IMR-90 (cell line): ENCODE data around the gene NCOA3. TPM values are rescaled to one million over a fixed set of nuclear protein-coding genes. Genes with fewer than 3 reads are reported as not detected.

Experiments
- ATAC-seq: fragments of 200-7000 bp; cut with Tn5 transposase; 2 replicates; pipeline ENCODE4 v1.9.1; 2020; ENCODE audit warnings: low read depth, mild to moderate bottlenecking, moderate library complexity
- BruUV-seq: library from RNA; stranded (reverse); fragments of 400-500 nt; replicated peaks from 2 replicates; lab custom pipeline; 2021; lab: Mats Ljungman, UMichigan
- CTCF ChIA-PET: fragments of 300-600 bp; formaldehyde crosslinking; extraction: SDS; loops from one replicate; lab custom pipeline; 2021; ENCODE audit warnings: antibody characterized with exemption; lab: Yijun Ruan, JAX
- POLR2A ChIA-PET: fragments of 300-600 bp; sonication (Branson Sonifier 250); formaldehyde crosslinking; loops from one replicate; lab custom pipeline; 2022; ENCODE audit warnings: antibody characterized with exemption; ENCODE audit not compliant: unreplicated experiment; lab: Charles Lee
- DNase-seq: peaks from one replicate; pipeline ENCODE4 v3.0.0; 2013
- H2AFZ ChIP-seq: replicated peaks from 2 replicates; pipeline ENCODE3; 2013; ENCODE audit warnings: low read length, mild to moderate bottlenecking; ENCODE audit not compliant: poor library complexity
- H2AK5ac ChIP-seq: 2 replicates; pipeline ENCODE4 v1.6.1; 2013; ENCODE audit warnings: low read depth, low read length, inconsistent platforms
- H2AK9ac ChIP-seq: replicated peaks from 2 replicates; pipeline ENCODE3; 2013; ENCODE audit warnings: mild to moderate bottlenecking, low read depth, low read length, moderate library complexity; ENCODE audit not compliant: poor library complexity
- H2BK120ac ChIP-seq: 2 replicates; pipeline ENCODE4 v1.6.1; 2013; ENCODE audit warnings: low read depth, low read length, inconsistent platforms
- H2BK15ac ChIP-seq: 3 replicates; pipeline ENCODE4 v1.6.1; 2013; ENCODE audit warnings: low read depth, low read length, inconsistent platforms
- H2BK20ac ChIP-seq: 2 replicates; pipeline ENCODE4 v1.6.1; 2013; ENCODE audit warnings: low read depth, mild to moderate bottlenecking, inconsistent platforms, low read length, moderate library complexity
- H2BK5ac ChIP-seq: 2 replicates; pipeline ENCODE4 v1.6.1; 2013; ENCODE audit warnings: mild to moderate bottlenecking, low read depth, low read length, inconsistent platforms; ENCODE audit not compliant: poor library complexity, severe bottlenecking
- H3K14ac ChIP-seq: replicated peaks from 2 replicates; pipeline ENCODE4 v1.6.1; 2013; ENCODE audit warnings: low read depth, low read length, inconsistent platforms
- H3K18ac ChIP-seq: 2 replicates; pipeline ENCODE4 v1.6.1; 2013; ENCODE audit warnings: low read depth, low read length, control low read depth
- H3K23ac ChIP-seq: 2 replicates; pipeline ENCODE4 v1.6.1; 2013; ENCODE audit warnings: low read depth, low read length, inconsistent platforms
- H3K27ac ChIP-seq: 2 replicates; pipeline ENCODE4 v1.5.1; 2013; ENCODE audit warnings: mild to moderate bottlenecking, control low read depth, low read length; ENCODE audit not compliant: insufficient read depth
- H3K27me3 ChIP-seq: 2 replicates; pipeline ENCODE4 v1.6.1; 2013; ENCODE audit warnings: low read length; ENCODE audit not compliant: control insufficient read depth, insufficient read depth
- H3K36me3 ChIP-seq: 2 replicates; pipeline ENCODE4 v1.6.1; 2013; ENCODE audit warnings: low read length, mixed read lengths; ENCODE audit not compliant: control insufficient read depth, insufficient read depth
- H3K4ac ChIP-seq: 2 replicates; pipeline ENCODE4 v1.6.1; 2013; ENCODE audit warnings: low read depth, low read length, inconsistent platforms
- H3K4me1 ChIP-seq: 2 replicates; pipeline ENCODE4 v1.6.1; 2013; ENCODE audit warnings: low read length, mixed read lengths; ENCODE audit not compliant: control insufficient read depth, insufficient read depth
- H3K4me2 ChIP-seq: 2 replicates; pipeline ENCODE4 v1.6.1; 2013; ENCODE audit warnings: low read depth, mild to moderate bottlenecking, control low read depth, low read length, moderate library complexity
- H3K4me3 ChIP-seq: 2 replicates; pipeline ENCODE4 v1.5.1; 2013; ENCODE audit warnings: low read depth, mild to moderate bottlenecking, control low read depth, low read length, moderate library complexity; ENCODE audit not compliant: insufficient read depth
- H3K56ac ChIP-seq: 2 replicates; pipeline ENCODE4 v1.6.1; 2013; ENCODE audit warnings: low read length, inconsistent platforms; ENCODE audit not compliant: insufficient read depth; ENCODE audit errors: extremely low read depth
- H3K79me1 ChIP-seq, 2 experiments: 2 replicates each; pipeline ENCODE4 v1.6.1; 2013; ENCODE audit warnings: low read length in 2 of 2, inconsistent platforms in 1 of 2, low read depth in 1 of 2
- H3K9ac ChIP-seq: 2 replicates; pipeline ENCODE4 v1.6.1; 2013; ENCODE audit warnings: low read depth, low read length, control low read depth
- H3K9me1 ChIP-seq: 2 replicates; pipeline ENCODE4 v1.6.1; 2013; ENCODE audit warnings: low read length, inconsistent platforms; ENCODE audit not compliant: insufficient read depth
- H3K9me3 ChIP-seq: 2 replicates; pipeline ENCODE4 v1.6.1; 2013; ENCODE audit warnings: low read length; ENCODE audit not compliant: control insufficient read depth, insufficient read depth
- H4K20me1 ChIP-seq: 2 replicates; pipeline ENCODE4 v1.6.1; 2013; ENCODE audit warnings: low read length, inconsistent platforms; ENCODE audit not compliant: insufficient read depth
- H4K5ac ChIP-seq: 2 replicates; pipeline ENCODE4 v1.6.1; 2013; ENCODE audit warnings: mild to moderate bottlenecking, low read depth, low read length, control low read depth
- H4K8ac ChIP-seq, 2 experiments: 2 replicates each; pipeline ENCODE4 v1.6.1; 2013; ENCODE audit warnings: low read depth in 2 of 2, low read length in 2 of 2, control low read depth in 1 of 2, inconsistent platforms in 1 of 2
- H4K91ac ChIP-seq: 2 replicates; pipeline ENCODE4 v1.6.1; 2013; ENCODE audit warnings: low read depth, low read length, inconsistent platforms; ENCODE audit not compliant: insufficient read depth
- BHLHE40 ChIP-seq: fragments of 150-350 bp; IDR thresholded peaks from 2 replicates; pipeline ENCODE4 v1.6.1; 2016; ENCODE audit warnings: mild to moderate bottlenecking, low read depth, low read length
- CEBPB ChIP-seq: IDR thresholded peaks from 2 replicates; pipeline ENCODE4 v1.6.1; 2012; ENCODE audit warnings: low read depth, low read length, improper control_type of control experiment
- NFE2L2 ChIP-seq: fragments of 150-350 bp; IDR thresholded peaks from 2 replicates; pipeline ENCODE4 v1.6.1; 2016; ENCODE audit warnings: low read depth, mild to moderate bottlenecking, low read length
- WGBS, 2 experiments: methylation state at CpG; one replicate each; pipeline versions ENCODE4 v1.1.5 to v1.1.7; 2013; ENCODE audit warnings: missing lambda C conversion rate in 2 of 2; ENCODE audit not compliant: insufficient read length in 1 of 2; ENCODE audit errors: extremely low coverage in 2 of 2; 5-methylcytosine and 5-hydroxymethylcytosine counted together
- dilution Hi-C: fragments of 300-500 bp; cut with HindIII; formaldehyde crosslinking; loops from one replicate; pipeline ENCODE4 v1.14.3; 2018; ENCODE audit warnings: low sequenced_read_pairs; ENCODE audit not compliant: unreplicated experiment
- in situ Hi-C: fragments of 300-500 bp; cut with MboI; formaldehyde crosslinking; loops from 3 replicates; pipeline ENCODE4 v1.14.3; 2019; ENCODE audit warnings: low sequenced_read_pairs, inconsistent platforms, mixed read lengths
- intact Hi-C: fragments of 100-400 bp; cut with micrococcal nuclease; formaldehyde crosslinking; loops from 2 replicates; pipeline ENCODE4 v1.10.0; 2022
- polyA plus RNA-seq, 3 experiments: library from polyadenylated mRNA; depleted of rRNA; stranded (reverse); fragments of >200 nt; gene quantifications; 2 replicates each; pipeline ENCODE4 v1.2.3, GENCODE V29; 2012; ENCODE audit warnings: low replicate concordance in 1 of 3
- total RNA-seq: library from RNA; depleted of rRNA; stranded (reverse); fragments of >200 nt; gene quantifications from 2 replicates; pipeline ENCODE4 v1.2.3, GENCODE V29; 2012

The NCOA3 gene
- total and polyA plus RNA-seq, 2 of the 4 experiments (the other 2 are of a cell fraction), result 8.8 to 29.0 TPM

- no peak overlapping the region for H2AK9ac ChIP-seq
- intact Hi-C loops, result no loop called here
- H3K9me3 ChIP-seq, result no peaks in the 10 kb centered on the region
- in situ Hi-C loops, result no loop called here
- H3K14ac ChIP-seq, result peak overlapping the region; percentile 17; the same call in 1 of the 2 replicates
- no peak overlapping the region for H4K5ac ChIP-seq
- H3K27me3 ChIP-seq, result no peaks in the 10 kb centered on the region
- ChIA-PET POLR2A (interaction anchor here (0.6 to 1.2 kb wide), 2 partner anchors 8 to 77 kb away, joined by 5 to 7 read pairs; partner anchors contain the start of gene NCOA3), CTCF (interaction anchor here (0.6 to 2.1 kb wide), 6 partner anchors 10 to 210 kb away, joined by 3 to 6 read pairs (median 5); no protein-coding TSS in a partner anchor)
- H3K9me1 ChIP-seq, result no peaks in the 10 kb centered on the region
- H3K4ac ChIP-seq, result no peak overlapping the region
- dilution Hi-C loops, result no loop called here
- no peak overlapping the region for H3K23ac ChIP-seq
- no peak overlapping the region for H4K8ac ChIP-seq
- no TSS peak for BruUV-seq
- H2AFZ ChIP-seq, result no peak overlapping the region
- ATAC-seq (peak; percentile 84), DNase-seq (peak; percentile 63)
- H3K56ac ChIP-seq, result no peak overlapping the region
- TF ChIP-seq CEBPB, result peak; percentile 84
- peak; percentile 54; the same call in 1 of the 2 replicates for TF ChIP-seq BHLHE40
- TF ChIP-seq NFE2L2, result no peak
- H4K91ac ChIP-seq, result no peak overlapping the region
- H3K4me3 ChIP-seq, result no peak overlapping the region
- no peak overlapping the region for H2BK20ac ChIP-seq
- no peak overlapping the region for H3K18ac ChIP-seq
- H2BK5ac ChIP-seq, result no peak overlapping the region
- no peaks in the 10 kb centered on the region for H3K79me1 ChIP-seq
- H3K36me3 ChIP-seq, result no peaks in the 10 kb centered on the region
- no CpG with 5 or more reads among the region's 3 CpGs for WGBS, 2 experiments
- H3K9ac ChIP-seq, result no peak overlapping the region
- peaks cover 4% of the 10 kb centered on the region; the same call in 1 of the 2 replicates for H3K4me1 ChIP-seq
- H4K20me1 ChIP-seq, result no peaks in the 10 kb centered on the region
- no peak overlapping the region for H2AK5ac ChIP-seq
- H2BK120ac ChIP-seq, result no peak overlapping the region
- no peak overlapping the region for H2BK15ac ChIP-seq
- peak overlapping the region; percentile 59 for H3K4me2 ChIP-seq
- peak overlapping the region; percentile 27; the same call in 1 of the 2 replicates for H3K27ac ChIP-seq
These were observed 8.3 kb upstream of the NCOA3 start for GRCh38 chr20:47493175-47493962.
